Erythroblast (primary cell): ENCODE measurements around the gene MAGED1.

ENCODE experiments used
- GATA1 ChIP-seq: IDR thresholded peaks from 2 replicates; pipeline ENCODE4 v1.6.1; 2011; ENCODE audit warnings: low read depth, mild to moderate bottlenecking, control low read depth, low read length, moderate library complexity
- POLR2A ChIP-seq: IDR thresholded peaks from 2 replicates; pipeline ENCODE4 v1.6.1; 2011; ENCODE audit warnings: mild to moderate bottlenecking, low read length

GRCh38 chrX:51899741-51900140 is 6.3 kb downstream of the MAGED1 start:
- no peak for TF ChIP-seq POLR2A
- TF ChIP-seq GATA1, result no peak
